ENCODE results near the gene RNF150. TPM values are rescaled to one million over a fixed set of nuclear protein-coding genes. Genes with fewer than 3 reads are reported as not detected.

Gene RNF150
- total and polyA plus RNA-seq, 2 of the 8 experiments (the other 6 are each of a cell fraction or from before 2014, with no cell fraction given): 3.4 to 4.8 TPM

DNA sequence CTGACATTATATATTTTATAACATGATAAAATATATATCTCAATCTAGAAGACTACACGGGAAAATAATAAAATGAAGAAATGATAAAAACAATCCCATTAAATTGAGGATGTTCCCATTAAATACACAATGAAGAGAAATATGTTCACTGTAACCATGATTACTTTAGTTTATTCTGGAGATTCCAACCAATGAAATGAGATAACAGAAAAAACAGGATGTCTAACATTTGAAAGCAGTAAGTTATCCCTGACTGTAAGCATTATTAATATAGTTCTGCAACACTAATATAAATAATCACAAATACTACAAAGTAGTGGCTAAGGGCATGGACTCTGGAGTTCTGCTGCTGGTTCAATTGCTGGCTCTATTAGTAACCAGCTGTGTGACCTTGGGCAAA is 169.4 kb downstream of the RNF150 start:
- no peaks in the 10 kb centered on the region for H4K20me1 ChIP-seq (replicated peaks in 1 of 2; ENCODE audit: control insufficient read depth in 1 of 2, insufficient read depth in 2 of 2, low read length in 2 of 2)
- no peaks in the 10 kb centered on the region for H3K9me3 ChIP-seq (ENCODE audit: insufficient read depth in 2 of 2, low read depth in 1 of 2, low read length in 1 of 2)
- no peak overlapping the region for H3K4me2 ChIP-seq (ENCODE audit: insufficient read depth in 1 of 2, low read depth in 2 of 2, low read length in 2 of 2)
- H3K4me1 ChIP-seq (replicated peaks in 1 of 4; ENCODE audit: control insufficient read depth in 3 of 4, insufficient read depth in 4 of 4, low read length in 3 of 4): no peaks in the 10 kb centered on the region
- no peaks in the 10 kb centered on the region for H3K36me3 ChIP-seq (ENCODE audit: control insufficient read depth in 2 of 4, insufficient read depth in 4 of 4, low read length in 3 of 4)
- no peak overlapping the region for H2AFZ ChIP-seq (ENCODE audit: low read length)
- H4K5ac ChIP-seq (ENCODE audit: insufficient read length, low read depth, low read length): no peak overlapping the region
- FAIRE-seq (no peak), DNase-seq (ENCODE audit: low read depth in 1 of 2, low spot score in 2 of 2) (no peak)
- H4K8ac ChIP-seq (ENCODE audit: extremely low read depth, insufficient read depth, low read length): no peak overlapping the region
- no peak overlapping the region for H3K4ac ChIP-seq (replicated peaks; ENCODE audit: insufficient read length, low read depth, low read length)
- no peaks in the 10 kb centered on the region for H3K27me3 ChIP-seq (replicated peaks in 1 of 4; ENCODE audit: control insufficient read depth in 3 of 4, extremely low read depth in 1 of 4, insufficient read depth in 3 of 4, low read length in 3 of 4)
- H2BK20ac ChIP-seq (ENCODE audit: low read length): no peak overlapping the region
- H3K56ac ChIP-seq (replicated peaks; ENCODE audit: insufficient read length, low read depth, low read length): no peak overlapping the region
- ChIA-PET CTCF (ENCODE audit: partially characterized antibody) (interaction anchor here (1.4 kb wide), 1 partner anchor 169 kb away, joined by 3 read pairs; the partner anchor contains the start of gene RNF150), POLR2A (ENCODE audit: partially characterized antibody) (no interaction called here)
- no peaks in the 10 kb centered on the region for H3K23me2 ChIP-seq (ENCODE audit: low read depth, low read length)
- no peak overlapping the region for H3K4me3 ChIP-seq (ENCODE audit: extremely low read depth in 1 of 4, insufficient read depth in 2 of 4, low read depth in 3 of 4, low read length in 4 of 4)
- no peak overlapping the region for H2BK15ac ChIP-seq (ENCODE audit: low read length)
- no peaks in the 10 kb centered on the region for H3K79me1 ChIP-seq (ENCODE audit: low read depth, low read length)
- no peak overlapping the region for H3K14ac ChIP-seq (ENCODE audit: insufficient read length)
- H2BK120ac ChIP-seq (replicated peaks; ENCODE audit: low read depth, low read length): no peak overlapping the region
- H2BK5ac ChIP-seq (ENCODE audit: low read depth, low read length): no peak overlapping the region
- H3K27ac ChIP-seq (ENCODE audit: low read depth, low read length): no peak overlapping the region
- H2BK12ac ChIP-seq (ENCODE audit: low read depth, low read length): no peak overlapping the region
- H2AK5ac ChIP-seq (ENCODE audit: low read depth, low read length): no peak overlapping the region
- TF ChIP-seq RBBP5 (IDR thresholded peaks at IDR 0.05; ENCODE audit: borderline replicate concordance, low read depth, low read length): no peak
- no peak for TF ChIP-seq NRF1 (IDR thresholded peaks at IDR 0.05; ENCODE audit: low read depth, low read length)
- TF ChIP-seq CREB1 (IDR thresholded peaks at IDR 0.05): no peak
- no peak for TF ChIP-seq BACH1 (IDR thresholded peaks at IDR 0.05; ENCODE audit: low read length)
- no peak for TF ChIP-seq RFX5 (IDR thresholded peaks at IDR 0.05; ENCODE audit: borderline replicate concordance, low read depth, low read length)
- TF ChIP-seq HDAC2 (IDR thresholded peaks at IDR 0.05; ENCODE audit: borderline replicate concordance in 1 of 2, low read depth in 2 of 2, low read length in 2 of 2): no peak
- no peak for TF ChIP-seq POLR2AphosphoS5 (IDR thresholded peaks at IDR 0.05; ENCODE audit: low read depth, low read length)
- TF ChIP-seq YY1 (IDR thresholded peaks at IDR 0.05; ENCODE audit: low read depth, low read length): no peak
- no peak for TF ChIP-seq HDAC6 (IDR thresholded peaks at IDR 0.05; ENCODE audit: low read depth, low read length)
- no peak for TF ChIP-seq ZNF274 (IDR thresholded peaks at IDR 0.05; ENCODE audit: borderline replicate concordance, extremely low read depth, low read length)
- TF ChIP-seq ATF2 (IDR thresholded peaks at IDR 0.05; ENCODE audit: low read length): no peak
- H3K79me2 ChIP-seq (ENCODE audit: control insufficient read depth in 1 of 2, insufficient read depth in 2 of 2, low read length in 2 of 2): no peaks in the 10 kb centered on the region
- no peak overlapping the region for H3K18ac ChIP-seq (ENCODE audit: extremely low read depth, low read length)
- no peak overlapping the region for H3K23ac ChIP-seq (ENCODE audit: insufficient read length)
- H3K9ac ChIP-seq (replicated peaks in 1 of 4; ENCODE audit: extremely low read depth in 1 of 4, low read depth in 3 of 4, low read length in 3 of 4): no peak overlapping the region
- 93% methylated on average over 1 of the region's 1 CpG; no CpG with 5 or more reads in 1 of the 2 experiments for WGBS, 2 experiments (ENCODE audit: extremely low coverage in 1 of 2, insufficient coverage in 1 of 2, insufficient read length in 1 of 2, insufficient replicate concordance in 2 of 2, low coverage in 1 of 2, low lambda C conversion rate in 2 of 2, missing lambda C conversion rate in 1 of 2)
- no peak overlapping the region for H4K91ac ChIP-seq (replicated peaks; ENCODE audit: insufficient read length, low read length)

Data from H1 (cell line).